NCI-H510A (cell line): ENCODE data around the gene AARSD1.
A peak's percentile ranks its signal among the peaks of the same experiment; 100 is the strongest.
"Not testable (repeated sequence)": the region's sequence is repeated elsewhere in the genome, so short reads cannot be mapped to it uniquely, and the experiment has no call there.

Source experiments
- DNase-seq: peaks from one replicate; lab custom pipeline; 2025; lab: John Stamatoyannopoulos, UW

AARSD1 gene

DNA sequence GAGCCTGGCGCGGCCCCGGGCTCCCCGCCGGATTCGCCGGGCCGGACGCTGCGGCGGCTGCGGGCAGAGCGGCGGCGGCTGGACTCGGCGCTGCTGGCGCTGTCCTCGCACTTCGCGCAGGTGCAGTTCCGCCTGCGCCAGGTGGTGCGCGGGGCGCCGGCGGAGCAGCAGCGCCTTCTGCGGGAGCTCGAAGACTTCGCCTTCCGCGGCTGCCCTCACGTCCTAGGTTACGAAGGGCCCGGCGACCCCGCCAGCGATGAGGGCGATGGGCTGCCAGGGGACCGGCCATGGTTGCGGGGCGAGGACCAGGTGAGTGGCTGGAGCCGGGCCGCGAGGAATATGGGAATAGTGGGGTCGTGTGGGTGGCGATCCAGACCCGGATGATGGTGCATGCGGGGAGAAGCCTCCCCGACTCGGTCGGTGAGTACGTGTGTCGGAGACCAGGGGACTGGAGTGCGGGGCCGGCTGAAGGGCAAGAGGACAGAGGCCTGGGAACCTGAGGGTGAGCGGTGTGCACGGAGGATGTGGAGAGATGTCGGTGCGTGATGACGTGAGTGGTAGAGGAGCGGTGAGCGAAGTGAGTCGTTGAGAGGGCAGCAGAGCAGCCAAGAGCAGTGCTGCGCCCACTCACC lies 16.6 kb upstream of the AARSD1 start:
- DNase-seq, result peak; percentile 39

DNA sequence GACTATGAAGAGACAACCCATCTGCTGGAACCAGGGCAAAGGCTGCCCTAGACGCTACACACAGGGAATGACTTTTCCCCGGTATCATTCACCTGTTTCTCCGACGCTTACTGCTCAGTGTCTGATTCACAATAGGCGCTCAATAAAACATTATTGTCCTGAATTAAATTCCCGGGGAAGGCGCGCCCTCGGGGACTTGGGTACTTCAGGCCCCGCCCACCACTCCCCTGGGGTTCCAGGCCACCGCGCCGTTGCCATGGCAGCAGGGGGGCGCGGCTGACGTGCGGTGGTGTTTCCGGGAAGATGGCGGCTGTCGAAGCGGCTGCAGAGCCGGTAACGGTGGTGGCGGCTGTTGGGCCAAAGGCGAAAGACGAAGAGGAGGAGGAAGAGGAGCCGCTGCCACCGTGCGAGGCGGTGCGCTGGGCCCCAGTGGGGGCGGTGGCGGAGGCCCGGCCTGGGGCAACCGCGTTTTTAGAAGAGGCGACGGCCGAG lies 16.1 kb upstream of the AARSD1 start, which contains the start of gene RUNDC1:
RUNDC1 (plus strand) TSS at position 292 of the 492 bp plus-strand sequence; CDS start at position 304, 12 bp downstream.
- DNase-seq, result peak; percentile 86

DNA sequence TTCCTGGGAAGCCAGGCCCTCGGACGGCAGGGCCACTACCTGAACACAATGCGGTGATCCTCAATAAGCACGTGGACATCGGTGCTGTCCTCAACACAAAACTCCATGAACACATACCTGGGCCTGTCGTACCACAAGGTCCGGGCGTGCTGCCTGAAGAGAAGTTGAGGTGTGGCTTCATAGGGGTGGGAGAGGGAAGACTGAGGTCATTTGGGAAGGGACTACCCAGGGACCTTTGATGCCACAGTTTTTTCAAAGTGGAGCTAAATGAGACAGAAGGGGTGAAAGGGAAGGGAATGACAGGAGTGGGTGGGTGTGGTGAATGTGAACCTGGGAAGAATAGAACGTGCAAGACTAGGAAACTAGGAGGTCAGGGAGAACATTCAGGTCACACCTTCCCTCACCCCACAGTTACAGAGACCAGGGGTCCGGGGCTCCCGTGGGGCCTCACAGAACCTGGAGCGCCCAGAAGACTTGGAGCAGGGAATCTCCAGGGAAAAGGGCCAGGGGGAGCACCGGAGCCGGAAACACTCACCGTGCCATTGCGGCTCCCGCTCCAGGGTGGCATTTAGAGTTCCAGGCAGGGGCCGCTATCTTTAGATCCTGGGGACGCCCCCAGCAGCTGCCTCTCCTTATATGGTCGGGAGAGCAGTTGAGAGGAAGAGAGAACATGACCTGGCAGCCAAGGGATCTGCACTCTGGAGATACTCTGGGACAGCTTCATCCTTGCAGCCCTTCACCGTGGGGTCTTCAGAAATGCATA lies 15.4 kb upstream of the AARSD1 start, which contains the start of gene PTGES3L:
PTGES3L (minus strand) TSS at position 570 of the 763 bp plus-strand sequence; CDS start at position 543, 27 bp downstream.
- peak; percentile 68 for DNase-seq

DNA sequence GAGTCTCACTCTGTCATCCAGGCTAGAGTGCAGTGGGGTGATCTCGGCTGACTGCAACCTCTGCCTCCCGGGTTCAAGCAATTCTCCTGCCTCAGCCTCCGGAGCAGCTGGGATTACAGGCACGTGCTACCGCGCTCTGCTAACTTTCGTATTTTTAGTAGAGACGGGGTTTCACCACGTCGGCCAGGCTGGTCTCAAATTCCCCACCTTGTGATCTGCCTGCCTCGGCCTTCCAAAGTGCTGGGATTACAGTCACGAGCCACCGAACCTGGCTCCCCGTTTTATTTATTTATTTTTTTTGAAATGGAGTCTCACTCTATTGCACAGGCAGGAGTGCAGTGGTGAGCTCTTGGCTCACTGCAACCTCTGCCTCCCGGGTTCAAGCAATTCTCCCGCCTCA lies 11.4 kb upstream of the AARSD1 start:
- DNase-seq, result not testable (repeated sequence)

DNA sequence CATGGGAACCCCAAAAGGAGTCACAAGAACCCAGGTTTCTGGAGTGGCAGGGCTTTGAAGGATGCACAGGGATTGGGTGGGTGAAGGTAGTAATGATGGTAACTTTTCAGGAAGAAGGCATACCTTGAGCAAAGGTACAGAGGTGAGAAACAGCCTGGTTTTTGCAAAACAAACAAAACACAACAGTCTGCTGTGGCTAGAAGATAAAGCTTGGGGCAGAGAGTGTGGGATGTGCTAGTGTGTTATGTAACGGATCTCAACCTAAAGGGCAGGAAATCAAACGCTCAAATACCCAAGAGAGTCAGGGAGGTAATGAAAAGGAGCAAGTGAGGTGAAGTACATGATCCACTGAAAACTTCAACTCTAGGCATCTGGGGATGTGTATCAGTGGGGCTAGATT lies 11.0 kb upstream of the AARSD1 start:
- no peak for DNase-seq

DNA sequence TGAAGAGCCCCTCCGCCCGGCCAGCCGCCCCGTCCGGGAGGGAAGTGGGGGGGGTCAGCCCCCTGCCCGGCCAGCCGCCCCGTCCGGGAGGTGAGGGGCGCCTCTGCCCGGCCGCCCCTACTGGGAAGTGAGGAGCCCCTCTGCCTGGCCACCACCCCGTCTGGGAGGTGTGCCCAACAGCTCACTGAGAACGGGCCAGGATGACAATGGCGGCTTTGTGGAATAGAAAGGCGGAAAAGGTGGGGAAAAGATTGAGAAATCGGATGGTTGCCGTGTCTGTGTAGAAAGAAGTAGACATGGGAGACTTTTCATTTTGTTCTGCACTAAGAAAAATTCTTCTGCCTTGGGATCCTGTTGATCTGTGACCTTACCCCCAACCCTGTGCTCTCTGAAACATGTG lies 9.1 kb upstream of the AARSD1 start:
- DNase-seq, result not testable (repeated sequence)

DNA sequence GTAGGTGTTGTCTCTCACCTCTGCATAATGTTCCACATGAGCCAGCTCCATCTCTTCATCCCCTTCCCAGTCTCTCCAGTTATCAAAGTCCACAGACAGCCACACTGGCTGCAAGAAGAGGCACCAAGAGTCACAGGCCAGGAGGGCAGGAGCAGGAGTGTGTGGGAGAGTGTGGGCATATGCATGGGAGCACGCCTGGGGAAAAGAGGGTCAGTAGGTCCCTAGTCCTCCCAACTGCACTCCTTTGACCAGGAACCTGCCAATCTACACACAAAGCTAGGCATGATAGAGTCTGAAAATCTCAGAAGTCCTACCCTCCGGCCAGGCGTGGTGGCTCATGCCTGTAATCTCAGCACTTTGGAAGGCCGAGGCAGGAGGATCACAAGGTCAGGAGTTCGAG lies 7.3 kb upstream of the AARSD1 start:
- DNase-seq, result no peak

DNA sequence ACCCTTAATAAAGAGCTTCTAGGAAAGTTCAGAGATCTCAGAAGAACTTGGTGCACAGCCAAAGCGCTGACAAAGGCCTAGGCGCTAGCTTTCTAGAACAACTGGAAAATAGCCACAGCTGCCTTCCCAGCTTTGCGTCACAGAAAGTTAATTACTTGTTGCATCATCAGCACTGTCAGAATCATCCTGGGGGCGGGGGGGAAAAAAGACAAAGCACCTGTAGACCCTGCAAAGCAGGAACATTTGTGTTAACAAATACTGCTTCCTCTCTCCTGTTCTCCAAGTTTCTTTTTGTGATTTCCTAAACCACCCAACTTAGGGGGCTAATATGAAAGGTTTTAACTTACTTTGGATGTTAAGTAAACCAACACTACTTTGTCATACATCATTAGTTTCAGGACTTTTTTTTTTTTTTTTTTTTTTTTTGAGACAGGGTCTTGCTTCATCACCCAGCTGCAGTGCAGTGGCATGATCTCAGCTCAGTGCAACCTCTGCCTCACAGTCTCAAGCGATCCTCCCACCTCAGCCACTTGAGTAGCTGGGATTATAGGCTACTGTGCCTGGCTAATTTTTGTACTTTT lies 4.8 kb upstream of the AARSD1 start:
- no peak for DNase-seq

DNA sequence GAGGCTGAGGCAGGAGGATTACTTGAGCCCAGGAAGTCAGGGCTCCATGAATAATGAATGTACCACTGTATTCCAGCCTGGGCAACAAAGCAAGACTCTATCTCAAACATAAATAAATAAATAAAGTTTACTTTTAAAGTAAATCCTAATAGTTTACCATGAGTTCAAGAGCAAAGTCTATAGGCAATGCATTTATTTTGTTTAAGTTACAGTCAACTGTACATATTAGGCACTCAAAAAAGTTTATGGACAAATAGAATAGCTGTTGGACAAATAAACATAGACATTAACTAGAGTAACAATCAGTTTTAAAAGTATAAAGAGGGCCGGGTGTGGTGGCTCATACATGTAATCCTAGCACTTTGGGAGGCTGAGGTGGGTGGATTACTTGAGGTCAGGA lies 3.7 kb upstream of the AARSD1 start:
- no peak for DNase-seq

DNA sequence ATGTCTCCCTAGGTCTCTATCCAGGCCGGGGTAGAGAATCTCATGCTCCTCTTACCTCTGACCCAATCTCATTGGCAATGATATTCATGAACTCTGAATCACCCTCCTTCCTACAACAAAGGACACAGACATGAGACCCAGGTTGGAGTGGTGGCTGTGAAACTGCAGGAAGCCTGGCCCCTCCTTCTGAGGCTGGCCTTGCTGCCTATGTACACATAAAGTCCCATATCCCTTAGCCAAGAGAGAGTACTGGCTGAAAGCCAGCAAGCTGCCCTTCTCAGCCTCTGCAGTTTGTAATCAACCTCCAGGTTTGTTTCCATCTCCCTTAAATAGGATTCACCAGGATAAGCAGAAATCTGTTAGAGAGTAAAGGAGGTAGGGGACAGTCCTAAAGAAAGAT lies 10.6 kb downstream of the AARSD1 start:
- DNase-seq, result no peak

DNA sequence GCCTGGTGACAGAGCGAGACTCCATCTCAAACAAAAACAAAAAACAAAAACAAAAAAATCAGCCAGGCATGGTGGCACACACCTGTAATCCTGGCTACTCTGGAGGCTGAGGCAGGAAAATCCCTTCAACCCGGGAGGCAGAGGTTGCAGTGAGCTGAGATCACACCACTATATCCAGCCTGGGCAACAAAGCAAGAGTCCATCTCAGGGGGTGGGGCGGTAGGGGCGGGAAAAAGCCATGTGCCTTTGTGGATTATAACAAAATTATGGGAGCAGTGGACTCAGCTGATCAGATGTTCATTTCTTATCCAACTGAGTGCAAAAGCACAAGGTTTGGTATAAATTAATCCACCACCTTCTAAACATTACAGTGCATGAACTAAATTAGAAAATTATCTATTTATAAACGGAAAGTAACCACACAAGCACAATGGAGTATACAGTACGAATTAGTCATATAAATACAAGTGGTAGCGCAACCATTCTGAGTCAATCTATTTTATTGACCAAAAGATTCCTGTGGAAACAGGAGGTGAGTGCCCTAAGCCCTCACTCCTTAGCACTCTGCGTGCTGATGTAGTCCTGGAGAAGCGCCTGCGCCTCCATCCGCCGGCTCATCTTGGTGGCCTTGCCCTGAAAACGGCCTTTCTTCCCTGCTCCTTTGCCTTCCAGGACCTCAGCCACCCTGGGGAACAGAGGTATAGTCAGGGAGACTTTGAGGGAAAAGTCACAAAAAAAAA lies 14.0 kb downstream of the AARSD1 start:
- DNase-seq, result no peak

DNA sequence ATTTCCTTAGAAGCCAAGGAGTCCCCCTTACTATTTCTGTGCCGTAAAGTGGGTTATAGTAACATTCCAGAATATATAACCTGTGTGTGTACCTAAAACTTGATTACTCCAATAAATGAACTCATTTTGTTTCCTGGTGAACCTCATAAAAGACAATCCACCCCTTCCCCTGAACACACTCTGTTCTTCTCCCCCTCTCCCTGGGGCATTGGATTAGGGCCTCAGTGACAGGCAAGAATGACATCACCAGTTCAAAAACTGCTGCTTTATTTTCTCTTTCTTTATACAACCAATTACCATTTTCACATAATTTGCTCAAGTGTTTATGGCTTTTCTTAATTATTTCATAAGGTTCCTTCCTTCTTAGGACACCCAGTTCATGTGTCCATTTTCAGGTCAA lies 17.4 kb downstream of the AARSD1 start:
- DNase-seq, result no peak

DNA sequence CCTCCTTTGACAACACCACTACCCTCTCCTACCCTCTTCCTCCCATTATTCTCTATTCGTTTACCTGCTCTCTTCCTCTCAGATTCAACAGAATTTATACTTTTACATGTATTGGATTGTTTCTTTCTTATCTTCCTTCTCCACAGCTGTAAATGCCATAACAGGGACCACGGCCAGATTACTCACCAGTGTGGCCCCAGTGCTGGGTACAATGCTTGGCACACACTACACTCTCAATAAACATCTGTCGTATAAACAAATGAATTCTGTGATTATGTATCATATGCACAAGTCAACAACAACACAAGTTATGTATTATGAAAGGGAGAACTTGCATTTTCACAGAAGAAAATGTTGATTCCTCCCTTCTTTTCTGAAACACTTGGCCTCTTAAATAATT lies 20.0 kb downstream of the AARSD1 start:
- no peak for DNase-seq

DNA sequence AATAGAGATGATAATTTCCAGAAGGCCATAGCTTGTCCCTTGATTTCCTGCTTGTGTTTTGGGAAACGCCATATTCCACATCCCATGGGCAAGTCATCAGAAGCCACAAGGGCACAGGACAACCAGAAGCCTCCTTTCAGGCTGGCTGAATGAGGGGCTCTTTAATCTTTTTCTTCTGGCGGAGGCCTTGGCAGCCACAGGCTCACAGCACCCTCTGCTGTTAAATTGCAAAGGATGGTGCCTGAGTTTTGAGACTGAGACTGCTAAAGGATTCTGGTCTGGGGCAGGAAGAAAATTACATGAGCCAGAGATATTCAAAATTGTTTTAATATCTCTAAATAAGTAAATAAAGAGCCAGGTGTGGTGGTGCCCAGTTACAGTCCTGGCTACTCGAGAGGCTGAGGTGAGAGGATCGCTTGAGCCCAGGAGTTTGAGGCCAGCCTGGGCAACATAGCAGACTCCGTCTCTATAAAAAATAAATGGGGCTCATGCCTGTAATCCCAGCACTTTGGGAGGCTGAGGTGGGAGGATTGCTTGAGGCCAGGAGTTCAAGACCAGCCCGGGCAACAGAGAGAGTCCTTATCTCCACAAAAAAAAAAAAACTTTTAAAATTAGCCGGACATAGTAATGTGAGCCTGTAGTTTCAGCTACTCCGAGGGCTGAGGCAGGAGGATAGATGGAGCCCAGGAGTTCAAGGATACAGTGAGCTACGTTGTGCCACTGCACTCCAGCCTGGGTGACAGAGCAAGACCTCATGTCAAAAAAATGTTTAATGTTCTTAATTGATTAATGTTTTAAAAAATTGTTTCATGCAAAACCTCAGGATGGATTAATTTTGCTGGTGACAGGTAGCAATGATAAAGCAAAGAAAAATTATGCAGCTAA lies 26.3 kb downstream of the AARSD1 start:
- DNase-seq, result no peak

DNA sequence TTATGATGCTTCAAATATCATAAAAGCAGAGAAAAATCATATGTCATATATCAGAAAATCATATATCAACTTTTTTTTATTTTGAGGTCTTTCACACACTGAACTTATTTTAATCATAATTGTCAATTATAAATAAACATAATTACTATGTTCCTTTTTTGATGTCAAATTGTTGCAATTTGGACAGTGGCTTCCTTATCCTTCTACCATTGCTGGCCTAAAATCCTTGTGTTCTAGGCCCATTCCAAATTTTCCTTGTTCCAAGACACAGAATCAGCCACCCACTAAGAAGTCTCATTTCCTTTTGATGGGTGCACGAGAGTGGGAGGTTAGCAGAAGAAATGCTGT lies 34.8 kb downstream of the AARSD1 start:
- no peak for DNase-seq

DNA sequence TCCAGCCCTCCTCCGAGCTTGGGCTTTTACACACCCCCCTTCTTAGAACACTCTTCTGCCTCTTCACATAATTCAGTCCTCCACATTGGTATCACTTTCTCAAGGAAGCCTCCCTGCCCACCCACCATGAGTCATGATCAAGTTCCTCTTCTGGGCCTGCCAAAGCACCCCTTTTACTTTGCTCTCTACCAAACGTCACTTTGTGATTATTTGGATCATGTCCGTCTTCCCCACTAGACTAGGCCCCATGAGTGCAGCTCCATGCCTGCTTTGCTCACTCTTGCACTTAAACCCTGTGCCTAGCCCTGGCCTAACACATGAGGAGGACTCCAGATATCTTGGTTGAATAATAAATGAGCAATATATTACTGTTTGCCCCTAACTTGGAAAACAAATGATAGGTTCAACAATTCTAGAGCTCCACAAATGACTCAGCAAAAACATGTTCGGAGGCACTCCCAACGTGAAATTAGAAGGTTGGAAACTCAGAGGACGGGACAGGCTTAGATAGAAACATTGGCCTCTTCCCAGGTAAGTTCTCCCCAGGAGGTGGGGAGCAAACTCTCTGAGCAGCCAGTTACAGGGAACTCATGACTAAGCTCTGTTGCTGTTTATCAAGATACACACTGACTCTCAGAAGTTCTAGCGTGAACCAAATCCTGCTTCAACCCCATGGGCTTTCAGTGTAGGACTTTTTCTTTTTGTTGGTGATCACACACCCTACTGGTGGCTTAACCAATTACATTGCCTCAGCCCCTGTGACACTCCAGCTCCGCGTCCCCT lies 35.3 kb downstream of the AARSD1 start:
- DNase-seq, result no peak

DNA sequence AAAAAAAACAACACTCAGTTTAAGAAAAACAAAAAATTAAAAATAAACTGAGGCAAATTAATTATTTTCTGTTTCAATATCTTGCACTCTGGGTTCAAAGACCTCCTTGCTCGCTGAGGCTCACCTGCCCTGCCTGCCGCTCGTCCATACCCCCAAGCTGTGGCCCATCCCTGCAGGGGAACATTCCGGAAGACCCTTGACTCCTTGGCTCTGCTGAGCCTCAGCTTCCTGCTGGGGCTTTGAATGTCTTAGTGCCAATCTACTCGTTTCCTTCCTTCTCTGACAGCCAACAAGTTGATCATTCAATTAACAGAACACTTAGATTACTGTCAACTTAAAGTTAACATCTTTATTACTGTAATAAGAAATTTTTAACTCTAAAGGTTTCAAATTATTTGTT lies 39.4 kb downstream of the AARSD1 start:
- no peak for DNase-seq

DNA sequence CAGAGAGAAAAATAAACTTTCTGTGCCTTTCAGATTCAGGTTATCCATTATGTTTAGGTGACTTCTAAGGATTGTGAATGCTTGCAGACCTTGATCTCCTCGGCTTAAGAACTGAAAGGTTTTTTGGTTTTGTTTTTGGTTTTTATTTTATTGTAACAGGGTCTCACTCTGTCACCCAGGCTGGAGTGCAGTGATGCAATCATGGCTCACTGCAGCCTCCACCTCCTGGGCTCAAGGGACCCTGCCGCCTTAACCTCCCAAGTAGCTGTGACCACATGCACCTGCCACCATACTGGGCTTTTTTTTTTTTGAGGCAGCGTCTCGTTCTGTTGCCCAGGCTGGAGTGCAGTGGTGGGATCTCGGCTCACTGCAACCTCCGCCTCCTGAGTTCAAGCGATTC lies 40.8 kb downstream of the AARSD1 start:
- DNase-seq, result not testable (repeated sequence)

DNA sequence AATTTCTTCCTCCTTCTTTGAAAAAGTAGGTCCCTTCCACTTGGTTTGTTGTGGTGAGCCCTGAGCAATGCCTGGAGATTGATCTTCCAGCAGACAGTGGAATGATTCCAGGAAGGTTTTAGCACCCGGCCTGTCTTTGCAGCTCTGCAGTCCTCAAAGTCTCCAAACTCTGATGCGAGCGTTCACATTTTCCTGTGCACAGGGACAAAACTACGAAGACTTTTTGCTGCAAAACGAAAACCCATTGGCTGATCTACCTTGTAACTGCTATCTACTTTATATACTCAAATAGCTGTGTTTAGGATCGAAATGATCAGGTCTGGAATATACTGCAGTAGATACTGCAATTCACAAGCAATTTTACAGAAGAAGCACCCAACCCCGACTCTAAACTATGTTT lies 42.0 kb downstream of the AARSD1 start:
- no peak for DNase-seq

DNA sequence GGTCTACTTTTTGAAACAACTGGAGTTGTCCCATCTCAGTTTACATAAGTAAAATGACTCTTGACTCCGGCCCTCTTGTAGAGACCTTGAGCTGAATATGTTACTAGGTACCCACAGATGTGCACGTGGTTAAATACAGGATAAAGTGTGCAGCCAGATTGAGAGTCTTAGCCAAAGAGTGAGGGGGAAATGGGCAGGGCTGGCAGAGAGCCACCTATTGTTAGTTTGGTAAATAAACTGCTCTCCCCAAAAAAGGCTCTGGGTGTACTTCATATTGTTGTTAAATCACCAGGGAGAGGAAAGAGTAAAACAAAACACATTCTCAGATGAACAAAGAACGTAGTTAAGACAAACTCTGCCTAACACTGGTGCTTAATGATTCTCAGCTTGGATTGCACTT lies 43.3 kb downstream of the AARSD1 start:
- DNase-seq, result no peak
